GM10248 (cell line): Measurements from ENCODE around the gene CALD1.

Experiments used
- CTCF ChIA-PET: fragments of 300-600 bp; sonication (Branson Sonifier 250); formaldehyde crosslinking; extraction: SDS; loops from one replicate; lab custom pipeline; 2021; ENCODE audit warnings: antibody characterized with exemption; lab: Yijun Ruan, JAX
- POLR2A ChIA-PET: fragments of 350-650 bp; sonication (Branson Sonifier 250); formaldehyde crosslinking; extraction: SDS; loops from one replicate; lab custom pipeline; 2020; ENCODE audit warnings: antibody characterized with exemption; lab: Yijun Ruan, JAX
- DNase-seq: peaks from one replicate; pipeline ENCODE4 v3.0.0; 2012; ENCODE audit errors: extremely low spot score
- TF ChIP-seq, protein P1 (sequence below): IDR thresholded peaks from 2 replicates; pipeline ENCODE4 v1.5.1; 2012; ENCODE audit warnings: mild to moderate bottlenecking, low read depth; ENCODE audit errors: extremely low read depth, missing control alignments, control extremely low read depth

CALD1 gene

DNA sequence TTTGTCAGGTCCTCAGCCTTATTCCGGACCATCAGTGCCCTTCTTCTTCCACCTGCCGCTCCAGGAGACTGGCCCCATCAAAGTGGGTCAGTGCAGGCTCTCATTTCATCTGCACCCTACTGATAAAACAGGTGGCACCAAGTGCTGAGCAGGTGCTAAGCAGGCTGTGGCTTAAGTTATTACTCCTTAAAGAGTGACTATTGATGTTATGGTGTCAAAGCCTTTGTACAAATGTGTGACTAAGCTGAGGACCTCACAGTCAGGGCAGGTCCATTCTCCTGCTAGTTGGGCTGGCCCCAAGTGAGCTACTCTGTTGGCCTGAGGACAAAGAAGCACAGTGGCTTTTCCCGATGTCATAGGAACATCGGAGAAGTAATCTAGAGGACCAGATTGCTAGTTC is 11.2 kb upstream of the CALD1 start:
- ChIA-PET CTCF (interaction anchor here (0.7 to 3.6 kb wide), 11 partner anchors 10 to 335 kb away, joined by 3 to 30 read pairs (median 3); partner anchors contain the start of gene AGBL3), POLR2A (no interaction called here)
- TF ChIP-seq, protein P1, sequence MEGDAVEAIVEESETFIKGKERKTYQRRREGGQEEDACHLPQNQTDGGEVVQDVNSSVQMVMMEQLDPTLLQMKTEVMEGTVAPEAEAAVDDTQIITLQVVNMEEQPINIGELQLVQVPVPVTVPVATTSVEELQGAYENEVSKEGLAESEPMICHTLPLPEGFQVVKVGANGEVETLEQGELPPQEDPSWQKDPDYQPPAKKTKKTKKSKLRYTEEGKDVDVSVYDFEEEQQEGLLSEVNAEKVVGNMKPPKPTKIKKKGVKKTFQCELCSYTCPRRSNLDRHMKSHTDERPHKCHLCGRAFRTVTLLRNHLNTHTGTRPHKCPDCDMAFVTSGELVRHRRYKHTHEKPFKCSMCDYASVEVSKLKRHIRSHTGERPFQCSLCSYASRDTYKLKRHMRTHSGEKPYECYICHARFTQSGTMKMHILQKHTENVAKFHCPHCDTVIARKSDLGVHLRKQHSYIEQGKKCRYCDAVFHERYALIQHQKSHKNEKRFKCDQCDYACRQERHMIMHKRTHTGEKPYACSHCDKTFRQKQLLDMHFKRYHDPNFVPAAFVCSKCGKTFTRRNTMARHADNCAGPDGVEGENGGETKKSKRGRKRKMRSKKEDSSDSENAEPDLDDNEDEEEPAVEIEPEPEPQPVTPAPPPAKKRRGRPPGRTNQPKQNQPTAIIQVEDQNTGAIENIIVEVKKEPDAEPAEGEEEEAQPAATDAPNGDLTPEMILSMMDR, result no peak
- DNase-seq, result no peak

DNA sequence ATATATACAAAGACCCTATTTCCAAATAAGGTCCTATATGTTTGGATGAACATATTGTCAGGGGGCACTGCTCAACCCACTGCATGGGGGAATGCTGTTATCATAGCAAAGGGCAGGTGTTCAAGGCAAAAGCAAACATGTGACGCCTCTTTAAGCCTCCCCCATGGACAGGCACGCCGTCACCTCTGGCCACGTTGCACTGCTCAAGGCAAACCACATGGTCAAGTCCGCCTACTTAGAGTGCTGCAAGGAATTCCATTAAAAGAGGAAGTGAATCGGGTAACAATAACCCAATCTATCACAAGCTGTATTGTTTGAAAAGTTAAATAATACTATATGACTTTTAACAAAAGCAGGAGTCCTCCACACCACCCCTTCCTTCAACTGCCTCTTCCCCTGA is 8.8 kb upstream of the CALD1 start:
- DNase-seq, result no peak
- TF ChIP-seq, protein P1, result no peak
- ChIA-PET CTCF (interaction anchor here (1.5 kb wide), 1 partner anchor 20 kb away, joined by 5 read pairs; no protein-coding TSS in a partner anchor), POLR2A (no interaction called here)

DNA sequence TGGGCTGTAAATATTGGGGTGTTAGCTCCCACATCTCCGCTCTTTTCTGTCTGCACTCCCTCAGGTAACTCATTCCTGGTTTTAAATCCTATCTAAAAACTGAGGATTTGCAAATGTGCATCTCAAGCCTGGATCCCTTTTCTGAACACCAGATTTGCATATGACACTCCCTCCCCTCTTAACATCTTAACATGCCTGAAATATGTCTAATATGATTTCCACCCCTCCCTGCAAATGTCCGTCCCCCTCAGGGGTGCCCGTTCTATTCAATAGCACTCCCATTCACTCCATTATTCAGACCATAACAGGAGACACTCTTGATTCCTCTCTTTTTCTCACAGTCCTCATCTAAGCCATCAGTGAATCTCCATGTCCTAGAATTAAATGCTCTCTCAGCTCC is 8.3 kb upstream of the CALD1 start:
- DNase-seq, result no peak
- ChIA-PET POLR2A (no interaction called here), CTCF (interaction anchor here (1.5 kb wide), 1 partner anchor 21 kb away, joined by 5 read pairs; no protein-coding TSS in a partner anchor)
- TF ChIP-seq, protein P1, result no peak

DNA sequence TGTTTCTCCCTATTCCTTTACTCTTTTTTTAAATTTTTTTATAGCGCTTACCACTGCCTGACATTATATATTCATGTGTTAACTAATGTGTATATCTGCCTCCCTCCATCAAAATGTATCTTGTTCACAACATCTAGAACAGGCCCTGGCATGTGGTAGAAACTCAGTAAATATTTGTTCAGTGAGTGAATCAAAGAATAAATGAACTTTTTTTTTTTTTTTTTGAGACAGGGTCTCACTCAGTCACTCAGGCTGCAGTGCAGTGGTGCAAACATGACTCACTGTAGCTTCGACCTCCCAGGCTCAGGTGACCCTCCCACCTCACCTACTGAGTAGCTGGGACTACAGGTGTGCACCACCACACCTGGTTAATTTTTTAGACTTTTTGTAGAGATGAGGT is 7.5 kb upstream of the CALD1 start:
- TF ChIP-seq, protein P1, result no peak
- CTCF ChIA-PET, result no interaction called here
- DNase-seq, result no peak
- POLR2A ChIA-PET, result no interaction called here

DNA sequence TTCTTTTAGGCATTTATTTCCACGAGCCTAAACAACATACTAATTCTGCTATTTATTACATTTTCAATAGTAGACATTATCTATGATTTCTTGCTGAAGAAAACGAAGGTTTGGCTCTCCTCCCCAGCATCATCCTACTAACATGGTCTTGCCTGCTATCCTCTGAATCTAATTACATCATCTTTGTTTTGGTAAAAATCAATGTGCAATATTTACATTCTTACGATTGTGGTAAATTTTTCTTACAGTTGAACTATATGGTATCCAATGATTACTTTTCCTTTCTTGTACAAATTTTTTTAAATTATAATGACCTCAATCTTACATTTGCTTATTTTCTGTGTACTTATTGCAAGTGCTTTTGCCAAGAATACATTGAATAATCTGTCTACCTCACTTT is 7.0 kb upstream of the CALD1 start:
- CTCF ChIA-PET, result no interaction called here
- no peak for DNase-seq
- POLR2A ChIA-PET, result no interaction called here
- TF ChIP-seq, protein P1, result no peak

DNA sequence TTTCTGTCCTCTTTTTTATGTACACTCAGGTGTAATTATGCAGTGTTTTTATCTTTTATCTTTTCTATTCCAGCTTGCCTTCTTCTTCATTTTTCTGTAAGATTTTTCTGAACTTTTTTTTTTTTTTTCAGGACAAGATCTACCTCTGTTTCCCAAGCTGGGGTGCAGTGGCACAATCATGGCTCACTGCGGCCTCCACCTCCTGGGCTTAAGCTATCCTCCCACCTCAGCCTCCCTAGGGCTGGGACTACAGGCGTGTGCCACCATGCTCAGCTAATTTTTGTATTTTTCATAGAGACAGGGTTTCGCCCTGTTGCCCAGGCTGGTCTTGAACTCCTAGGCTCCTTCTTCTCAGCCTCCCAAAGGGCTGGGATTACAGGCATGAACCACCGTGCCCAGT is 6.3 kb upstream of the CALD1 start:
- DNase-seq, result no peak
- POLR2A ChIA-PET, result no interaction called here
- TF ChIP-seq, protein P1, result no peak
- CTCF ChIA-PET, result no interaction called here
